Right forelimb (tissue), 1 donor: ENCODE data around the gene LMAN1L.

Experiments used
- DNase-seq: peaks from one replicate; pipeline ENCODE4 v3.0.0-alpha.2; 2018

LMAN1L gene

DNA sequence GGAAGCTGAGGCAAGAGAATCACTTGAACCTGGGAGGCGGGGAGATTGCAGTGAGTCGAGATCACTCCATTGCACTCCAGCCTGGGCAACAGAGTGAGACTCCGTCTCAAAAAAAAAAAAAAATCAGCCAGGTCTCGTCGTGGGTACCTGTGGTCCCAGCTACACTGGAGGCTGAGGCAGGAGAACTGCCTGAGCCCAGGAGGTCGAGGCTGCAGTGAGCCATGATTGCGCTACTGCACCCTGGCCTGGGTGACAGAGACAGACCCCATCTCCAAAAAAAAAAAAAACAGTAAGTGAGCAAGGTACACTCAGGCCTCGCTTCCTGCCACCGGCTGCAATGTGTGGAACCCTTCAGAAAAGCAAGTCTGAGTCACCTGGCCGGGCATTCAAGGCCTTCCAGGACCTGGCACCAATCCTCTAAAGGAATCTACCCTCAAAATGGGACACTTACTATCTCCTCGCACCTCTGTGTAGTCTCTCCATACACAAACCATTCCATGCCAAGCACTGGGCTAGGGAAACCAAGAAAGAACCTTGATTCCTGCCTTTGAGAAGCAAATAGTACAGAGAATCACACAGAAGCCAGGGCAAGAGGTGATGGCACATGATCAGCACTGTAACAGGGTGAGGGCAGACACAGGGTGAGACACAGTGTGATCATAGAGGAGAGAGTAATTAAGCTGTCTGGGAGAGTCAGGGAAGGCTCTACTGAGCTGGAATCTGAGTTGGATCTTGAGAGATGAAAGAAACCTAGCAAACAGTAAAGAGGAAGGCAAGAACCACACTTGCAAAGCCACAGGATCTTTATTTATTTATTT lies 50.8 kb downstream of the LMAN1L start:
- DNase-seq = no peak

DNA sequence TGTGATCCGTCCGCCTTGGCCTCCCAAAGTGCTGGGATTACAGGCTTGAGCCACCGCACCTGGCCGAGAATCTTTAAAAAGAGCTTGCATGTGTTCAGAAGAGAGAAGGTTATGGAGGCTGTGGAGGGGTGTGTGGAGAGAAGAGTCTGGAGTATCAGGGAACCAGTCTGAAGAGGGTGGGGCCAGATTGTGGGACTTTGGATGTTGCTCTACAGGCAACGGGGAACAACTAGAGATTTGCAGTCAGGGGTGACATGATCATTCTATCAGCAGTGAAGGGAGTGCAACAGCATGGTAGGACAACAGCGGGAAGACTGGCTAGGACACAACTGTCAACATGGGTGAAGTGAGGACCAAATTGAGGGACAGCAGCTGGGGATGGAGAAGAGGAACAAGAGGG lies 51.7 kb downstream of the LMAN1L start:
- DNase-seq = no peak

DNA sequence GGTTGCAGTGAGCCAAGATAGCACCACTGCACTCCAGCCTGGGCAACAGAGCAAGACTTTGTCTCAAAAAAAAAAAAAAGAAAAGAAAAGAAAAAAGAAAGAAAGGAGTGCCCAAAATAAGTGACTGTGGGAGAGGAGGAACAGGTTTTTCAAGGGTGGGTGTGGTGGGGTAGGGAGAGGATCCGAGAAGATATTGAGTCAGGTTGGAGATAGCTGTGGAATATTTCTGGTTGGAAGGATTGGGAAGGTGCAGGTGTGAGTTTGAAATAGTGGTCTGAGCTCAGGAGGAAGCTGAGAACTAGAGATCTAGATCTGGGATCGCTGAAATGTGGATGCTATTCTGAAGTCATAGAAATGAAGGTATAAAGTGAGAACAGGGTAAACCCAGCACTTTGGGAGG lies 52.7 kb downstream of the LMAN1L start:
- no peak for DNase-seq

DNA sequence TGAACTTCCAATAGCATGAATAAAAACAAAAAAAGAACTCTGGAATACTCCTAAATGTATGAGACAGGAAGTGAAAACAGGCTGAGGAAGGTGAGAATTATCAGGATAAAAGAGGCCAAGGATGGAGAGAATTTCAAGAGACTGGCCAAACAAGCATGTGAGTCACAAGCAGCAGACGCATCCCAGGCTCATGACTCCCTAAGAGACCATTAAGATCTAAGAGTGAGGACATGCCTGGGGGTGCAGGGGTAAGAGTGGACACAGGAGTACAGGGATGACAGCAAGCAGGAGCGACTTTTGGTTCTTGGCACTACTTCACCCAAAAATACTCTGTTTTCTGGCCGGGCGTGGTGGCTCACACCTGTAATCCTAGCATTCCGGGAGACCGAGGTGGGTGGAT lies 53.5 kb downstream of the LMAN1L start:
- no peak for DNase-seq

DNA sequence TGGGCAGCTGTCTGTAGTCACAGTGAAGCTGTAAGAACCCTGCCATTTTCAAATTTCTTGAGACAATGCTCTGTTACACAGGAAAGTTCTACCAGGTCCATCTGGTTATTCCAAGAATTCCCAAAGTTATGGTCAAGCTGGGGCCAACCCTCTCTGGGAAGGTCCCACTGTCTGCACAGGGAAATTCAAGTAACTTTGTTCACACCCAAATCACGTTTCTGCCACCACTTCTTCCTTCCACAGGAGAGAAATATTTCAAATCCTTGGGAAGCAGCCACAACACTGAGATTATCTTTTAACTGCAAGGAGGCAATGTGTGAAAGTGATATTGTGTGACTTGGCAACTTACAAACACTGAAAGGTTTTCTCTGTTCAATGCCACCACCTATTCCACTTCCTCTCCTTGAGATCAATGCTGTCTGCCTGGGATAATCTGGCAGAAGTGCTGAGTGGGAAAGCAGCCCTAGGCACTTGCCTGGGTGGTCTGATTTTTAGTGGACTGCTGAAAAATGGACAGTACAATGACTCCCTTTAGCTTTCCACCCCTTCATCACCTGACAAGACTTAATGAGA lies 54.9 kb downstream of the LMAN1L start:
- DNase-seq = no peak

DNA sequence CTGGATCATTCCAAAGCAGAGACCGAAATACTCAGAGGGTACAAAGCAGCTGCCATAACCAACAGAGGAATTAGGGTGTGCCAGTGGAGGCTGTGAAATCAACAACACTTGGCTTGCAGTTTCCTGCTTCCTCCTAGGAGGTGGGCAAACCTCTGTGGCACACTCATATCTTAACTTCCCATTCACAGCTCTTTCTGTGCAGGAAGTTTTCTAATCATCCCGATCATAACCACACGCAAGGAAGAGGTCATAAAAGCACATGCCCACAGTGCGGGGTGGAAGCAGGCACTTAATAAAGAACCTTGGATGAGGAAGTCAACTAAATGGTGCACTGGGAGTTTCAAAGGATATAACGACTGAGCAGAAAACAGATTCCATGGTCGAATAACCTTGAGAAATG lies 55.4 kb downstream of the LMAN1L start:
- no peak for DNase-seq

DNA sequence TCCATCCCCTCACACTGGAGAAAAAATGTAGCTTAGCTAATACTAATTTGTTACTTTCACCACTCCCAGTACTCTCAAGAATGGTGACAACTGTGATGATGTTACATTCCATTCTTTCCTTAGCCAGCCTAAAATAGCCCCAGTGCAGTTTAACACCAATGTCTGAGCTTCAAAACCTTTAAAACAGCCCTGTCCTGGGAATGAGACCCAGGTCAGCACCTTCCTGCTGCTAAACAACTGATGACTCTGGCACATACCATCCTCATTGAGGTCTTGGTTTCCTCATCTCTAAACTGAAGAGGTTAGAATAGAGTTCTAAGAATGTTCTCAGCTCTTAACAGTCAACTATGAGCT lies 56.7 kb downstream of the LMAN1L start:
- DNase-seq = no peak

DNA sequence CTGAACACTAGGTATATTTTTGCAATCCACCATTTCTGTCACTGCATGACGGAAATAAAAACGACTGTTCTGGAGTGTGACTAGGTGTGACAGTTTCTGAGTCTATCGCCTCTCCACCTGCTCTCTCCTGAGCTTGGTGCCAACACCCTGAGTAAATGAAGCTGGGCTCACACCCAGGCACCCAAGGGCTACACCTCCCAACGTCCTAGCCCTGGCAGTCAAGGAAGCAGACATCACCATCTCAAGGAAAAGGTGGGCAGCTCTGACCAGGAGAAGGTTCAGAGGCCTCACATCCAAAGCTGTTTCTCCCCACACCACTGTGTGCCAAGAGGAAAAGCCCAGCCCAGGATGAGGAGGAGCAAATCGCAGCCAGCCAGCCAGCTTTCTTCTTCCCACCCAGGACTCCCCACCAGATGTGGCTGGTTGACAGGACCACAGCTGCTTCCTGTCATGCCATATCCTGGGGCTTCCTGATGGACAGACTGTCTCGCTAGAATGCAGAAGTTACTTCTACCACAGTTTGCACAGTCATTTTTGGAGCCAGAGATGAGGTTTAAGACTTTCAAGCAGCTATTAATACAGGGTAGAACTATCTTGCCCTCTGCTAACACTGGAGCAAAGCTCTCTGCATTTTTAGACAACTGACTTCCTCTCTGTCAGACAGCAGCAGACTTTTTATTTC lies 57.2 kb downstream of the LMAN1L start:
- DNase-seq = peak; percentile 61

DNA sequence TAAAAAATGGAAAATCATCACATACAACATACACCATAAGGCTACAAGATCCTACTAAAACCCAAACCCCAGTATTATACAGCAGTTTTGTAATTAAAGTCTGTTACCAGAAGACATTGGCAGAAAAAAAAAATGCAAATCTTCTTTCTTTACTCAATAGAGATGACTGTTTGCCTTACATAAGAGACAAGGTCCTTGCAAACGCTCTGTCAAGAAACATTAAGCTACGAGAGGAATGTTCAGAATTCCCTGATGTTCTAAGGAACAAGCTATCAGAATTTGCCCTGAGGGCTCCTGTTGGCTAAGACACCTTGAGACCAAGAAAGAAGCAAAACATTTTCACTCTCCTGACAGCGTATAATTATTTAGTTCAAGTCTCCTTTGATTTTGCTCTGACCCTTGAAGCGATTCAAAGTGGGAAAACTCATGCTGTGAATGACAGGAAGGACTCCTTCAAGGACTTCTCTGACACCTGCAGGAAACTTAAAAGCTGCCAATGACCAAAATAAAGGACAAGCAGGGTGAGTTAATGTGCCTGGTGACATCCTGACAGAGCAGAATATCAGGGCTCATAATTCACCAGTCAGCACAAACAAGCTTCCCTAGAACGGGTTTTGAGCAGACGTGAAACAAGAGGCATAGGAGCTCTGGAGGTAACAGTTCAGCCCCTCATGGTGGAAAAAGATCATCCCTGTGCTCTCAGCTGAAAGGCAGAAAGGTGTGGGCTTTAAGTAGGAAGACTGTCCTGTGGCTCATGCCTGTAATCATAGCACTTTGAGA lies 58.0 kb downstream of the LMAN1L start:
- DNase-seq = no peak

DNA sequence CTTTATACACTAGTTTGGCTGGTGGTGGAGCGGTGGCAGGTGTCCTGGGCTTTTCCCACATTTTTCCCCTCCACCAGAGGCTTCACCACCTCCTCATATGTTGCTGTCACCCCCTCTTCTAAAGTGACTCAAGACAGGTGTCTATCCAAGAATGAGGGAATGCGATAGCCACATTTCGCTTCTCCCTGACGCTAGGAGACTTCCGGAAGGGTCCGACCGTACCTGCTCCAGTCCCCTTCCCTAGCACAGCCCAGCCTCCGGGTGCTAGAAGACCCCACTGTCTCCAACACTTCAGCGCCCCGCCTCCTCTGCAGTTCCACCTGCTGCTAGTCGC lies 60.0 kb downstream of the LMAN1L start:
- DNase-seq = no peak

DNA sequence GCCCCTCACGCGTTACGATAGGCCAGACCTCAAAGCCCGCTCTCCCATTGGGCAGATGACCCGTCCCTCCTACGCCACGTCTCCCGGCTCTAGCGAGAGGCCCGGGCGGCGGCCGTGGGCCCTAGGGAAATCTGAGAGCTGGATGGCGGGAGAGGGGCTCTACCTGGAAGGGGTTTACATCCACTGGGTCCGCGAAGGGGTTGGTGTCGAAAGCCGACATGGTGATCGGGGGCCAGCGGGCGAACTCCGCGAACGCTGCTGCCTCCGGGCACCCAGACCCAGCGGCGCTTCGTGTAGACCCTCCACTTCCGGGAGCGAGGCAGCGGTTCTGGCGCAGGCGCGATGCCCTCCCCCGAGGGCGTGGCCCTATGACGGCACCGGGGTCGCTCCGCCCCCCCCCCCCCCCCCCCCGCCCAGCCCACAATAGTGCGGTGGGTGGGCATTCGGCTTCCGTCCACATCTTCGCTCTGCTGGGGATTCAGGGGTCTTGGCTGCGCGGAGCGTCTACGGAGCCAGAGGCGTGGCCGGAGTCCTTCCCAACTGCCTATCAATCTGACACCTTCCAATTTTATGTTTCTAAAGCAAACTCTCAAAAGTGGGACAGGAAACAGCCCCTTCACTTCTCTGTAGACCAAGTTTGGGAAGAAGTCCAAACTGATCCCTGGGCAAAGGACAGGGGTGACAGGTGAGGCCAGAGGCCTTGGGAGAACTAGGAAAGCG lies 60.6 kb downstream of the LMAN1L start, which contains the start of gene SCAMP2:
SCAMP2 (minus strand) TSS at position 330 of the 720 bp plus-strand sequence; CDS start at position 220, 110 bp downstream.
- DNase-seq = peak; percentile 97

DNA sequence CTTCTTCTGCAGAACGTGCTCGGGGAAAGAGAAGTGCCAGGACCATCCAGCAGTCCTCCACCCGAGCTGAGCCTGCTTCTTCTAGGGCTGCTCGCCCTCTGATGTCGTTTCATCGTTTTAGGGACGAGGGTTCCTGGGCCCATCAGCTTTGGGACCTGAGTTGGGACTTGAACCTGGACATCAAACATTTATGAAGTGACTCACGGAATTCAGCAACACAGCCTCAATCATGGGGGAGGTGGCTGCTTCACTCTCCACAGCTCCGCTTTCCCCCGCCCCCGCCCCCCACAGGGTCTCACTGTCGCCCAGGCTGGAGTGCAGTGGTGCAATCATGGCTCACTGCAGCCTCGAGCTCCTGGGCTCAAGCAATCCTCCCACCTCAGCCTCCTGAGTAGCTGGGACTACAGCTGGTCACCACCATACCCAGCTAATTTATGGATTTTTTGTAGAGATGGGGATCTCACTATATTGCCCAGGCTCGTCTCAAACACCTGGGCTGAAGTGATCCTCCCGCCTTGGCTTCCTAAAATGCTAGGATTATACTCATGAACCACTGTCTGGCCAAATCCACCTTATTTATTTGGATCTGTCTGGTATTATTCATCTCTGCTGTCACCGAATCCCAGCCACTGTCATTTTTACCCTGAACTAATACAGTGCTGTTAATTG lies 61.3 kb downstream of the LMAN1L start:
- no peak for DNase-seq
